IPS-11a (cell line): Measurements from ENCODE around the gene PPP1R12C.

Source experiments
- H3K4me3 ChIP-seq: one replicate; pipeline ENCODE4 v1.5.1; 2013; ENCODE audit warnings: low read depth, low read length, control low read depth

Gene PPP1R12C

GRCh38 chr19:55046975-55047622, 70.3 kb downstream of the PPP1R12C start:
- no peak overlapping the region for H3K4me3 ChIP-seq

GRCh38 chr19:55044771-55045716, 72.4 kb downstream of the PPP1R12C start:
- no peak overlapping the region for H3K4me3 ChIP-seq

- no peak overlapping the region for H3K4me3 ChIP-seq
Observed at GRCh38 chr19:55044286-55044685, 73.2 kb downstream of the PPP1R12C start.

- H3K4me3 ChIP-seq = no peak overlapping the region
Observed at GRCh38 chr19:55042688-55043087, 74.7 kb downstream of the PPP1R12C start.

- no peak overlapping the region for H3K4me3 ChIP-seq
Observed at GRCh38 chr19:55042344-55042678, 75.1 kb downstream of the PPP1R12C start.

- no peak overlapping the region for H3K4me3 ChIP-seq
Observed at GRCh38 chr19:55041627-55042343, 75.7 kb downstream of the PPP1R12C start.

GRCh38 chr19:55041244-55041626, 76.2 kb downstream of the PPP1R12C start:
- no peak overlapping the region for H3K4me3 ChIP-seq
